ENCODE measurements around the gene PIN4. TPM values are rescaled to one million over a fixed set of nuclear protein-coding genes. Genes with fewer than 3 reads are reported as not detected.

The PIN4 gene
- total and polyA plus RNA-seq, 2 of the 8 experiments (the other 6 are each of a cell fraction or from before 2014, with no cell fraction given) = 4.8 to 9.4 TPM

DNA sequence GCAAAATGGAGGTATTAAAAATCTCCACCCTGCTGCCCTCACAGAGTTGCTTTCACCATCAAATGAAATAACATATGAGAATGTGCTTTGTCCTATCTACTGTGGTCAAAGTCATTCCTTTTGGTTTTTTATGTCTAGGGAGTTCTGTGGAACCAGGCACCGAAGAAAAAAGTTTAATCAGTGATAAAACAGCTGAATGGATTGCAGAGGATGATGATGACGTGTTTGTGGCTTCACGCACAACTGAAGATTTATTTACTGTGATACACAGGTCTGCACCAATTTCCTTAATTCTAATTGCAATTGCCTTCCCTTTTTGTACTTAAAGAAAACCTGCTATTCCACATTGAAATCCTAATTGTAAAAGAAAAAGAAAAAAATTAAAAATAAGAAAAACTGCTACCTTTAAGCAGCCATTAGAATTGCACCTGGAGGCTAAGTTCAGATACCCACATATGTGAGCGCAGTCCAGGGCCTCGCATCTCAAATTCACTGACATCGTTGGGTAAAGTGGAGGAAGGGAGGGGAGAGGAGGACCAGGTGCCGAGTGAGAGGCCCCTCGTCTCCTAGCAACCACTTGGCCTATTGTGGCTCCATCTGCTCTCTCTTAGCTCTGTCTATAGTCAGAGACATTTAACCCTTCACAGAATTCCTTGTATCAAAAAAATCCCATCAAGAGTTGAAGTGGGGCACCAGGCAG is 39.3 kb upstream of the PIN4 start:
- no peak overlapping the region for H2AK5ac ChIP-seq (ENCODE audit: low read depth, low read length)
- H2BK120ac ChIP-seq (replicated peaks; ENCODE audit: low read depth, low read length) = no peak overlapping the region
- H2BK12ac ChIP-seq (ENCODE audit: low read depth, low read length) = no peak overlapping the region
- no peak overlapping the region for H3K56ac ChIP-seq (replicated peaks; ENCODE audit: insufficient read length, low read depth, low read length)
- H3K23me2 ChIP-seq (ENCODE audit: low read depth, low read length) = no peaks in the 10 kb centered on the region
- H3K9ac ChIP-seq (replicated peaks in 1 of 4; ENCODE audit: extremely low read depth in 1 of 4, low read depth in 3 of 4, low read length in 3 of 4) = no peak overlapping the region
- H4K8ac ChIP-seq (ENCODE audit: extremely low read depth, insufficient read depth, low read length) = no peak overlapping the region
- H2BK20ac ChIP-seq (ENCODE audit: low read length) = no peak overlapping the region
- FAIRE-seq (no peak), DNase-seq (ENCODE audit: low read depth in 1 of 2, low spot score in 2 of 2) (no peak)
- H2BK15ac ChIP-seq (ENCODE audit: low read length) = no peak overlapping the region
- H4K20me1 ChIP-seq (replicated peaks in 1 of 2; ENCODE audit: control insufficient read depth in 1 of 2, insufficient read depth in 2 of 2, low read length in 2 of 2) = peaks cover 0 to 3% of the 10 kb centered on the region in 2 experiments
- H3K23ac ChIP-seq (ENCODE audit: insufficient read length) = no peak overlapping the region
- POLR2A ChIA-PET (ENCODE audit: partially characterized antibody) = no interaction called here
- H3K4me2 ChIP-seq (ENCODE audit: insufficient read depth in 1 of 2, low read depth in 2 of 2, low read length in 2 of 2) = no peak overlapping the region
- CTCF ChIA-PET (ENCODE audit: partially characterized antibody) = no interaction called here
- no peaks in the 10 kb centered on the region for H3K79me2 ChIP-seq (ENCODE audit: control insufficient read depth in 1 of 2, insufficient read depth in 2 of 2, low read length in 2 of 2)
- no peak overlapping the region for H3K27ac ChIP-seq (ENCODE audit: low read depth, low read length)
- H3K4me3 ChIP-seq (ENCODE audit: extremely low read depth in 1 of 4, insufficient read depth in 2 of 4, low read depth in 3 of 4, low read length in 4 of 4) = no peak overlapping the region
- H2AFZ ChIP-seq (ENCODE audit: low read length) = no peak overlapping the region
- H3K18ac ChIP-seq (ENCODE audit: extremely low read depth, low read length) = no peak overlapping the region
- H3K36me3 ChIP-seq (ENCODE audit: control insufficient read depth in 2 of 4, insufficient read depth in 4 of 4, low read length in 3 of 4) = peaks cover 0 to 4% (median 2%) of the 10 kb centered on the region in 4 experiments; a peak in 2 of 8 replicates
- H4K91ac ChIP-seq (replicated peaks; ENCODE audit: insufficient read length, low read length) = no peak overlapping the region
- 75% methylated on average over 8 of the region's 8 CpGs; no CpG with 5 or more reads in 1 of the 2 experiments for WGBS, 2 experiments (ENCODE audit: extremely low coverage in 1 of 2, insufficient coverage in 1 of 2, insufficient read length in 1 of 2, insufficient replicate concordance in 2 of 2, low coverage in 1 of 2, low lambda C conversion rate in 2 of 2, missing lambda C conversion rate in 1 of 2)
- H3K79me1 ChIP-seq (ENCODE audit: low read depth, low read length) = no peaks in the 10 kb centered on the region
- no peaks in the 10 kb centered on the region for H3K4me1 ChIP-seq (replicated peaks in 1 of 4; ENCODE audit: control insufficient read depth in 3 of 4, insufficient read depth in 4 of 4, low read length in 3 of 4)
- no peak for TF ChIP-seq JUN (IDR thresholded peaks at IDR 0.05; ENCODE audit: low read depth, low read length)
- no peak for TF ChIP-seq RNF2 (IDR thresholded peaks at IDR 0.05; ENCODE audit: borderline replicate concordance, low read depth, low read length, missing control alignments, poor library complexity, severe bottlenecking)
- TF ChIP-seq EZH2 (IDR thresholded peaks at IDR 0.05; ENCODE audit: low read depth, low read length, severe bottlenecking) = no peak
- TF ChIP-seq NANOG (IDR thresholded peaks at IDR 0.05; ENCODE audit: insufficient read depth, low read depth, low read length, poor library complexity, severe bottlenecking) = no peak
- TF ChIP-seq EP300 (IDR thresholded peaks at IDR 0.05; ENCODE audit: borderline replicate concordance in 1 of 2, low read depth in 2 of 2, low read length in 2 of 2) = no peak
- no peak for TF ChIP-seq SRF (IDR thresholded peaks at IDR 0.05; ENCODE audit: low read depth, low read length)
- TF ChIP-seq, protein P1, sequence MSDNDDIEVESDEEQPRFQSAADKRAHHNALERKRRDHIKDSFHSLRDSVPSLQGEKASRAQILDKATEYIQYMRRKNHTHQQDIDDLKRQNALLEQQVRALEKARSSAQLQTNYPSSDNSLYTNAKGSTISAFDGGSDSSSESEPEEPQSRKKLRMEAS (IDR thresholded peaks at IDR 0.05) = no peak
- no peak for TF ChIP-seq SP4 (IDR thresholded peaks at IDR 0.05; ENCODE audit: low read length)
- no peak for TF ChIP-seq SUZ12 (IDR thresholded peaks at IDR 0.05; ENCODE audit: low read length)
- TF ChIP-seq PHF8 (conservative IDR thresholded peaks at IDR 0.05; ENCODE audit: low read depth, low read length) = no peak
- no peak for TF ChIP-seq YY1 (IDR thresholded peaks at IDR 0.05; ENCODE audit: low read depth, low read length)
- H2BK5ac ChIP-seq (ENCODE audit: low read depth, low read length) = no peak overlapping the region
- H3K14ac ChIP-seq (ENCODE audit: insufficient read length) = no peak overlapping the region
- no peaks in the 10 kb centered on the region for H3K9me3 ChIP-seq (ENCODE audit: insufficient read depth in 2 of 2, low read depth in 1 of 2, low read length in 1 of 2)
- no peak overlapping the region for H4K5ac ChIP-seq (ENCODE audit: insufficient read length, low read depth, low read length)
- H3K4ac ChIP-seq (replicated peaks; ENCODE audit: insufficient read length, low read depth, low read length) = no peak overlapping the region
- H3K27me3 ChIP-seq (replicated peaks in 1 of 4; ENCODE audit: control insufficient read depth in 3 of 4, extremely low read depth in 1 of 4, insufficient read depth in 3 of 4, low read length in 3 of 4) = no peaks in the 10 kb centered on the region

All from H1 (cell line).